ENCODE measurements around the gene CTNNA3.

CTNNA3 gene

GRCh38 chr10:66783316-66783715 is 912.7 kb downstream of the CTNNA3 start:
- no peaks in the 10 kb centered on the region for H3K4me1 ChIP-seq (ENCODE audit: control insufficient read depth in 2 of 2, insufficient read depth in 2 of 2, low read length in 2 of 2)
- H3K36me3 ChIP-seq (ENCODE audit: control insufficient read depth in 2 of 2, insufficient read depth in 2 of 2, low read length in 2 of 2): no peaks in the 10 kb centered on the region
- no peaks in the 10 kb centered on the region for H3K9me3 ChIP-seq (ENCODE audit: control insufficient read depth in 2 of 2, low read length in 2 of 2)
- no peak overlapping the region for H3K4me3 ChIP-seq (ENCODE audit: low read length in 2 of 2)
- H3K27ac ChIP-seq (ENCODE audit: low read depth in 2 of 2, low read length in 2 of 2): no peak overlapping the region
- H3K9ac ChIP-seq (ENCODE audit: low read depth in 1 of 2, low read length in 2 of 2): no peak overlapping the region
- H3K27me3 ChIP-seq (ENCODE audit: control insufficient read depth in 2 of 2, insufficient read depth in 2 of 2, low read length in 2 of 2): no peaks in the 10 kb centered on the region

DNA sequence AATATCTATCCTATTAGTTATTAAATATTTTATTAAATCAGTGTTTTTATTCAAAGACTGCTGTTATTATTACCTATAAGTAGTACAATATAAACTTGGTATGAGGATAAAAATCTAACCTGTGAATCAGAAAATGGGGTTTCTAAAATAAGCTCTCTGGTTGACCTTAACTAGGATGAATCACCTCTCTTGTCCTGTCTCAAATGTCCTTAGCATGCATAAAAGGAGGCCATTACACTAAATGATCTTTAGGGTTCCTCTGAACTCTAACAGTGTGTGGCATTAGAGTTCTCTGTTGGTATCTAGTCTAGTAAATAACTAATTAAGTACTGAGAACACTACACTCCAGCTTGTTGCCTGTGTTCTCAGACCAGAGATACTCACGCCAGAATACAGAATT is 913.2 kb downstream of the CTNNA3 start:
- H3K27ac ChIP-seq (ENCODE audit: low read depth in 2 of 2, low read length in 2 of 2): no peak overlapping the region
- no peaks in the 10 kb centered on the region for H3K27me3 ChIP-seq (ENCODE audit: control insufficient read depth in 2 of 2, insufficient read depth in 2 of 2, low read length in 2 of 2)
- H3K4me3 ChIP-seq (ENCODE audit: low read length in 2 of 2): no peak overlapping the region
- H3K9me3 ChIP-seq (ENCODE audit: control insufficient read depth in 2 of 2, low read length in 2 of 2): no peaks in the 10 kb centered on the region
- H3K36me3 ChIP-seq (ENCODE audit: control insufficient read depth in 2 of 2, insufficient read depth in 2 of 2, low read length in 2 of 2): no peaks in the 10 kb centered on the region
- no peak overlapping the region for H3K9ac ChIP-seq (ENCODE audit: low read depth in 1 of 2, low read length in 2 of 2)
- H3K4me1 ChIP-seq (ENCODE audit: control insufficient read depth in 2 of 2, insufficient read depth in 2 of 2, low read length in 2 of 2): peaks cover 0 to 4% of the 10 kb centered on the region in 2 donors

GRCh38 chr10:66782144-66782543 is 913.9 kb downstream of the CTNNA3 start:
- Histone ChIP-seq H3K9me3 (ENCODE audit: control insufficient read depth in 2 of 2, low read length in 2 of 2) (no peaks in the 10 kb centered on the region), H3K4me1 (ENCODE audit: control insufficient read depth in 2 of 2, insufficient read depth in 2 of 2, low read length in 2 of 2) (peaks cover 0 to 4% of the 10 kb centered on the region in 2 donors), H3K27ac (ENCODE audit: low read depth in 2 of 2, low read length in 2 of 2) (no peak overlapping the region), H3K4me3 (ENCODE audit: low read length in 2 of 2) (no peak overlapping the region), H3K36me3 (ENCODE audit: control insufficient read depth in 2 of 2, insufficient read depth in 2 of 2, low read length in 2 of 2) (no peaks in the 10 kb centered on the region), H3K9ac (ENCODE audit: low read depth in 1 of 2, low read length in 2 of 2) (no peak overlapping the region), H3K27me3 (ENCODE audit: control insufficient read depth in 2 of 2, insufficient read depth in 2 of 2, low read length in 2 of 2) (no peaks in the 10 kb centered on the region)

DNA sequence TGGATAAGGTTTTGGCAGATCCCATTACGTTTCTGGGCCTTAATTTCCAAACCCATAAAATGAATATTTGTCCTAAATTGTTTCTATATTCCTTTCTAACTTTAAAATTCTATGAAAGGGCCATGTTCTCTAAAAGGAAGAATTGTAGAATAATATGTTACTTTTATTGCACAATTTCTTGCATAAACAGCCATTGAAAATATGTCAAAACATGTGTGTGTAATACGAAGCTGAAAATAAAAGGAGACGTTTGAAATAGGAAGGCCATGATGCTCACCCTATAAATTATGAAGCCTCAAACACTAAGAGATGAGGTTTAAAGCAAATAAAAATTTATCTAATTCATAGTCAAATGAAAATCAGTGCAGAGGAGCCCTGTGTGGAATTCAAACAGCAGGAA is 915.2 kb downstream of the CTNNA3 start:
- no peaks in the 10 kb centered on the region for H3K36me3 ChIP-seq (ENCODE audit: control insufficient read depth in 2 of 2, insufficient read depth in 2 of 2, low read length in 2 of 2)
- H3K4me3 ChIP-seq (ENCODE audit: low read length in 2 of 2): no peak overlapping the region
- peaks cover 0 to 4% of the 10 kb centered on the region in 2 donors for H3K4me1 ChIP-seq (ENCODE audit: control insufficient read depth in 2 of 2, insufficient read depth in 2 of 2, low read length in 2 of 2)
- H3K27me3 ChIP-seq (ENCODE audit: control insufficient read depth in 2 of 2, insufficient read depth in 2 of 2, low read length in 2 of 2): no peaks in the 10 kb centered on the region
- H3K27ac ChIP-seq (ENCODE audit: low read depth in 2 of 2, low read length in 2 of 2): no peak overlapping the region
- H3K9ac ChIP-seq (ENCODE audit: low read depth in 1 of 2, low read length in 2 of 2): no peak overlapping the region
- no peaks in the 10 kb centered on the region for H3K9me3 ChIP-seq (ENCODE audit: control insufficient read depth in 2 of 2, low read length in 2 of 2)

- no peak overlapping the region for H3K4me3 ChIP-seq (ENCODE audit: low read length in 2 of 2)
- no peak overlapping the region for H3K9ac ChIP-seq (ENCODE audit: low read depth in 1 of 2, low read length in 2 of 2)
- H3K36me3 ChIP-seq (ENCODE audit: control insufficient read depth in 2 of 2, insufficient read depth in 2 of 2, low read length in 2 of 2): no peaks in the 10 kb centered on the region
- H3K27me3 ChIP-seq (ENCODE audit: control insufficient read depth in 2 of 2, insufficient read depth in 2 of 2, low read length in 2 of 2): no peaks in the 10 kb centered on the region
- no peak overlapping the region for H3K27ac ChIP-seq (ENCODE audit: low read depth in 2 of 2, low read length in 2 of 2)
- no peaks in the 10 kb centered on the region for H3K9me3 ChIP-seq (ENCODE audit: control insufficient read depth in 2 of 2, low read length in 2 of 2)
- H3K4me1 ChIP-seq (ENCODE audit: control insufficient read depth in 2 of 2, insufficient read depth in 2 of 2, low read length in 2 of 2): peaks cover 0 to 4% of the 10 kb centered on the region in 2 donors
Observed at GRCh38 chr10:66778351-66778750, 917.6 kb downstream of the CTNNA3 start.

- no peak overlapping the region for H3K27ac ChIP-seq (ENCODE audit: low read depth in 2 of 2, low read length in 2 of 2)
- H3K9me3 ChIP-seq (ENCODE audit: control insufficient read depth in 2 of 2, low read length in 2 of 2): no peaks in the 10 kb centered on the region
- H3K27me3 ChIP-seq (ENCODE audit: control insufficient read depth in 2 of 2, insufficient read depth in 2 of 2, low read length in 2 of 2): no peaks in the 10 kb centered on the region
Observed at GRCh38 chr10:66777665-66778064, 918.3 kb downstream of the CTNNA3 start.

GRCh38 chr10:66773472-66773817 is 922.5 kb downstream of the CTNNA3 start:
- H3K36me3 ChIP-seq (ENCODE audit: control insufficient read depth in 2 of 2, insufficient read depth in 2 of 2, low read length in 2 of 2): no peaks in the 10 kb centered on the region
- no peak overlapping the region for H3K27ac ChIP-seq (ENCODE audit: low read depth in 2 of 2, low read length in 2 of 2)
- H3K27me3 ChIP-seq (ENCODE audit: control insufficient read depth in 2 of 2, insufficient read depth in 2 of 2, low read length in 2 of 2): no peaks in the 10 kb centered on the region
- peaks cover 0 to 4% of the 10 kb centered on the region in 2 donors for H3K4me1 ChIP-seq (ENCODE audit: control insufficient read depth in 2 of 2, insufficient read depth in 2 of 2, low read length in 2 of 2)
- no peak overlapping the region for H3K9ac ChIP-seq (ENCODE audit: low read depth in 1 of 2, low read length in 2 of 2)
- H3K4me3 ChIP-seq (ENCODE audit: low read length in 2 of 2): no peak overlapping the region
- H3K9me3 ChIP-seq (ENCODE audit: control insufficient read depth in 2 of 2, low read length in 2 of 2): no peaks in the 10 kb centered on the region

More at GRCh38 chr10:66777665-66778064, 918.3 kb downstream of the CTNNA3 start:
- Histone ChIP-seq H3K4me3 (ENCODE audit: low read length in 2 of 2) (no peak overlapping the region), H3K9ac (ENCODE audit: low read depth in 1 of 2, low read length in 2 of 2) (no peak overlapping the region), H3K36me3 (ENCODE audit: control insufficient read depth in 2 of 2, insufficient read depth in 2 of 2, low read length in 2 of 2) (no peaks in the 10 kb centered on the region), H3K4me1 (ENCODE audit: control insufficient read depth in 2 of 2, insufficient read depth in 2 of 2, low read length in 2 of 2) (peaks cover 0 to 4% of the 10 kb centered on the region in 2 donors)

- Histone ChIP-seq H3K27me3 (ENCODE audit: control insufficient read depth in 2 of 2, insufficient read depth in 2 of 2, low read length in 2 of 2) (no peaks in the 10 kb centered on the region), H3K9ac (ENCODE audit: low read depth in 1 of 2, low read length in 2 of 2) (no peak overlapping the region), H3K27ac (ENCODE audit: low read depth in 2 of 2, low read length in 2 of 2) (no peak overlapping the region), H3K4me1 (ENCODE audit: control insufficient read depth in 2 of 2, insufficient read depth in 2 of 2, low read length in 2 of 2) (no peaks in the 10 kb centered on the region), H3K9me3 (ENCODE audit: control insufficient read depth in 2 of 2, low read length in 2 of 2) (no peaks in the 10 kb centered on the region), H3K4me3 (ENCODE audit: low read length in 2 of 2) (no peak overlapping the region), H3K36me3 (ENCODE audit: control insufficient read depth in 2 of 2, insufficient read depth in 2 of 2, low read length in 2 of 2) (no peaks in the 10 kb centered on the region)
Observed at GRCh38 chr10:66772548-66773471, 923.2 kb downstream of the CTNNA3 start.

GRCh38 chr10:66767707-66768106 is 928.3 kb downstream of the CTNNA3 start:
- no peaks in the 10 kb centered on the region for H3K36me3 ChIP-seq (ENCODE audit: control insufficient read depth in 2 of 2, insufficient read depth in 2 of 2, low read length in 2 of 2)
- H3K9me3 ChIP-seq (ENCODE audit: control insufficient read depth in 2 of 2, low read length in 2 of 2): no peaks in the 10 kb centered on the region
- no peaks in the 10 kb centered on the region for H3K4me1 ChIP-seq (ENCODE audit: control insufficient read depth in 2 of 2, insufficient read depth in 2 of 2, low read length in 2 of 2)
- H3K27ac ChIP-seq (ENCODE audit: low read depth in 2 of 2, low read length in 2 of 2): no peak overlapping the region
- no peaks in the 10 kb centered on the region for H3K27me3 ChIP-seq (ENCODE audit: control insufficient read depth in 2 of 2, insufficient read depth in 2 of 2, low read length in 2 of 2)
- H3K4me3 ChIP-seq (ENCODE audit: low read length in 2 of 2): no peak overlapping the region
- H3K9ac ChIP-seq (ENCODE audit: low read depth in 1 of 2, low read length in 2 of 2): no peak overlapping the region

DNA sequence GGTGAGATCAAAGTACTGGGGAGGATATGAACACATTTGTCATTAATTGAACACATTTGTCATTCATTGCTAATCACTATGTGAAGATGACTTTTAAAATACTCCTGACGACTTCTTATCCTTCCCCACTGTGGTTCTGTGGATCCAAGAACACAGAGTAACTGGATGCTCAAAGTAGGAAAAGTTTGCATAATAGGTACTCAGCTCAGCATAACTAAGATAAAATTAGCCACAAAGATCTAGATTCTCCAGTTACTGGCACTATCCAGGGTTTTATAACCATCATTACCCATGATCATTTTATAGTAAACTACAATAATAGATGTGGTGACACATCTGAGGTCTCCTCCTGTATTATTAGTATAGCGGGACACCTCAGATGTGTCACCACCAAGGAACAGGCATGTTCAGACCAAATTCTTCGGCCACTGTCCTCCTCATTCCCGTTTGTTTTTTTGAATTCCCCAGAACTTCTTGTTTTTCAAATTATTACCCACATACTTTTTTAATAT is 933.7 kb downstream of the CTNNA3 start:
- no peaks in the 10 kb centered on the region for H3K36me3 ChIP-seq (ENCODE audit: control insufficient read depth in 2 of 2, insufficient read depth in 2 of 2, low read length in 2 of 2)

More for the DNA sequence above, 933.7 kb downstream of the CTNNA3 start:
- no peak overlapping the region for H3K4me3 ChIP-seq (ENCODE audit: low read length in 2 of 2)
- H3K27ac ChIP-seq (ENCODE audit: low read depth in 2 of 2, low read length in 2 of 2): no peak overlapping the region
- no peaks in the 10 kb centered on the region for H3K27me3 ChIP-seq (ENCODE audit: control insufficient read depth in 2 of 2, insufficient read depth in 2 of 2, low read length in 2 of 2)
- H3K4me1 ChIP-seq (ENCODE audit: control insufficient read depth in 2 of 2, insufficient read depth in 2 of 2, low read length in 2 of 2): no peaks in the 10 kb centered on the region
- no peak overlapping the region for H3K9ac ChIP-seq (ENCODE audit: low read depth in 1 of 2, low read length in 2 of 2)
- no peaks in the 10 kb centered on the region for H3K9me3 ChIP-seq (ENCODE audit: control insufficient read depth in 2 of 2, low read length in 2 of 2)
